Stomach (tissue), 4 donors: ENCODE results near the gene PMS1.

Experiments
- EP300 ChIP-seq: sonication (generic); formaldehyde crosslinking; IDR thresholded peaks from one replicate; pipeline ENCODE4 v1.6.1; 2017; ENCODE audit warnings: antibody characterized with exemption
- POLR2A ChIP-seq, 4 donors: fragments of 450-650 bp; IDR thresholded peaks; one replicate each; pipeline ENCODE4 v1.6.1; 2016; ENCODE audit warnings: antibody characterized with exemption in 4 of 4, control low read depth in 2 of 4, mild to moderate bottlenecking in 1 of 4, moderate library complexity in 1 of 4
- POLR2AphosphoS5 ChIP-seq, 3 donors: sonication (generic); formaldehyde crosslinking; IDR thresholded peaks; one replicate each; pipeline ENCODE4 v1.6.1; 2016; ENCODE audit warnings: antibody characterized with exemption in 3 of 3
- TF ChIP-seq, protein P1 (sequence below), 7 experiments: fragments of 450-650 bp in 4 of 7; fragments of 200-600 bp in 3 of 7; sonication (generic) in 3 of 7; IDR thresholded peaks; one replicate each; pipeline ENCODE4 v1.5.1; 2016 to 2019; ENCODE audit warnings: antibody characterized with exemption in 7 of 7, control low read depth in 2 of 7, mild to moderate bottlenecking in 1 of 7

DNA sequence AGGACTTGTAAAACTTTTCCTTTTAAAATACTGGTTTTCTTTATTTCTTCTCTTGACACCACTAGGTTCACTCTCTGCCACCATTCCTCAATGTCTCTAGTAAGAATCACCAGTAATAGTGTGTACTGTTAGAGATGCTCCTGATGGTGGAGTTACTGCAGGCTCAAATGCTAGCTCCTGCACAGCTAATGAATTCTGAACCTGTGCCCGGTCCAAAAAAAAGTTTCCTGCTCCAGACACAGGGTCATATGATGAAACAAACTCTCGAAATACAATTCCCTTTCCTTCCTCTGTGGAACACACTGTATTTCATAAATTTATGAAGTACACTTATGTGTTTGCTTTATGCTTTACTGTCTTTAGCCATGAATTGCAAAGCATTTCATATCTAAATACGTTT lies 19.2 kb downstream of the PMS1 start:
- TF ChIP-seq, protein P1, sequence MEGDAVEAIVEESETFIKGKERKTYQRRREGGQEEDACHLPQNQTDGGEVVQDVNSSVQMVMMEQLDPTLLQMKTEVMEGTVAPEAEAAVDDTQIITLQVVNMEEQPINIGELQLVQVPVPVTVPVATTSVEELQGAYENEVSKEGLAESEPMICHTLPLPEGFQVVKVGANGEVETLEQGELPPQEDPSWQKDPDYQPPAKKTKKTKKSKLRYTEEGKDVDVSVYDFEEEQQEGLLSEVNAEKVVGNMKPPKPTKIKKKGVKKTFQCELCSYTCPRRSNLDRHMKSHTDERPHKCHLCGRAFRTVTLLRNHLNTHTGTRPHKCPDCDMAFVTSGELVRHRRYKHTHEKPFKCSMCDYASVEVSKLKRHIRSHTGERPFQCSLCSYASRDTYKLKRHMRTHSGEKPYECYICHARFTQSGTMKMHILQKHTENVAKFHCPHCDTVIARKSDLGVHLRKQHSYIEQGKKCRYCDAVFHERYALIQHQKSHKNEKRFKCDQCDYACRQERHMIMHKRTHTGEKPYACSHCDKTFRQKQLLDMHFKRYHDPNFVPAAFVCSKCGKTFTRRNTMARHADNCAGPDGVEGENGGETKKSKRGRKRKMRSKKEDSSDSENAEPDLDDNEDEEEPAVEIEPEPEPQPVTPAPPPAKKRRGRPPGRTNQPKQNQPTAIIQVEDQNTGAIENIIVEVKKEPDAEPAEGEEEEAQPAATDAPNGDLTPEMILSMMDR (IDR thresholded peaks at IDR 0.05): no peak
- no peak for TF ChIP-seq POLR2A (IDR thresholded peaks at IDR 0.05)
- no peak for TF ChIP-seq EP300
- no peak for TF ChIP-seq POLR2AphosphoS5 (IDR thresholded peaks at IDR 0.05)
